ENCODE results near the gene POLR2H.

POLR2H gene

GRCh38 chr3:184361532-184361931, at the start of gene POLR2H, which contains the start of gene CLCN2:
POLR2H (plus strand) TSS chr3:184361710; CDS start chr3:184363493, 1,783 bp downstream.
CLCN2 (minus strand) TSS chr3:184361605; CDS start chr3:184361479, 126 bp downstream.
- DNase-seq (ENCODE audit: low spot score) = peak; percentile 62

- DNase-seq (ENCODE audit: low spot score) = peak; percentile 93
Measured at GRCh38 chr3:184314363-184314699, 47.2 kb upstream of the POLR2H start, which contains the start of gene EIF4G1. EIF4G1 (plus strand) TSS chr3:184314606; CDS start chr3:184315797, 1,191 bp downstream.

DNA sequence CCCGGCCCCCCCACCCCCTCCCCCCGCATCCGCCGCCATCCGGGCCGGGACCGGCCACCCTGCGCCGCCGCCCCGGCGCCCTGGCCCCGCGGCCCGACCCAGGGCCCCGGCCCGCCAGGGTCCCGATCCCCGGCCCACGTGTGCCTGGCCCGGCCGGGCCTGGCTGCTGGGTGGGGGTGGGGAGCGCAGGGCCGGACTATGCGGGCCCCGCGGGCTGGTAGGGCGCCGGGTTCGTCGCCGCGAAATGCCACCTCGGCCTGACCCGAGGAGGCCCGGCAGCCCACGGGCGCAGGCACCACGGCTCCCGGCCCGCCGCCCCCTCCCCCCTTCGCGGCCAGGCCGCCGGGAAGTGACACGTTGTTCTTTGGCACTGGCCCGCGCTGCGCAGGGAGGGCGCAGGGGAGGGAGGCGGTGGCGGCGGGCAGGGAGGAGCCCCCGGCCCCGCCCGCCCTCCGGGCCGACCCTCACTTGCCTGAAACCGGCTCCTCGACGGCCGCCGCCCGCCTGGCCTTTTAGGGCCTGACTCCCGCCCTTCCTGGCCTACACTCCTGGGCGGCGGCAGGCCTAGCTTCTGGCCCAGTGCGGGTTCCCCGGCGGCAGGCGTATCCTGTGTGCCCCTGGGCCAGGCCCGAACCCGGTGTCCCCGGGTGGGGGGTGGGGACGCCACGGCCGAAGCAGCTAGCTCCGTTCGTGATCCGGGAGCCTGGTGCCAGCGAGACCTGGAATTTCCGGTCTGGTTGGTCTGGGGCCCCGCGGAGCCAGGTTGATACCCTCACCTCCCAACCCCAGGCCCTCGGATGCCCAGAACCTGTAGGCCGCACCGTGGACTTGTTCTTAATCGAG, 46.6 kb upstream of the POLR2H start:
- DNase-seq (ENCODE audit: low spot score) = peak; percentile 56

DNA sequence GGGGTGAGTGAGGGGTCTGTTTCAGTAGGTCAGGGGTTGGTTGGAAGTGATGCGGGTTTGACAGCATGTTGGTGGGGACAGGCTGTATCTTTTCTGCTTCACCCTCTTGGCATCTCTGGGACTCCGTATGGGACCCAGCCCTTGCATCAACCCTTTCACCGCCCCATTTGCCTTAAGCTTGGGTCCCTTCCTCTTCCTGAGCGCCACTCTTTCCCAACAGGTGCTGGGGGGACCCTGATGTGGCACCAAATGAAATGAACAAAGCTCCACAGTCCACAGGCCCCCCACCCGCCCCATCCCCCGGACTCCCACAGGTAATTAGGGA, 46.0 kb upstream of the POLR2H start:
- no peak for DNase-seq (ENCODE audit: low spot score)

DNA sequence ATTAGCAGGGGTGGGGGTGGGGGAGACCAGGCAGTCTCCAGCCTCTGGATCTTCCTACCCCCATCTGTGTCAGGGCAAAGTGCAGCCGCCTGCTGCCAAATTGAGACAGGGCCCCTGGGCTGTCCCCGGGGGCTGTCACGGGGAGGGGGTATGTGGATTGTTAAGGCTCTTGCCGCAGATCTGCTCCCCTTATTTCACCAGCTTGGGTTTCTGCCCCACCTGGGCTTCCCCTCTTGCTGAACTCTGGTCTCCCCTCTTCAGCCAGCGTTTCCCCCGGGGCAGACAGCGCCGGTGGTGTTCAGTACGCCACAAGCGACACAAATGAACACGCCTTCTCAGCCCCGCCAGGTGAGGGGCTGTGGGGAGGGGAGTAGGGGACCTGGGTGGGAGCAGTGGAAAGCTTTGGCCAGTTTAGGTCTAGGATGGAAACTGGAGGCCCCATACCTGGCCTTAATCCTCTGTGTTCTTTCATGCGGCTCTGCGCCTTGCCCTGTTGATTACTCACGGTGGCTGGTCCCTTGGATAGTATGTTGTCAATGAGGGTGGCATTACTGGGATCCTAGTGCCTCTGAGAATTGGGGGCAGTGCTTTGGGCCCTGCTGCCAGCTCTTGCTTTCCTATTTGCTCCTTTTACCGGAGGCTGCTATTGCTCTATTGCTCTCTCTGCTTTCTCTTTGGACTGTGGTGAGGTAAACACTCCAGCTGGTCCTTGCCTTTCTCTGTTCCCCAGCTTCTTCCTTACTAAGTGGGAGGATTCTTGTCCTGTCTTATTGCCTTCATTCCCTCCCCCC, 45.4 kb upstream of the POLR2H start:
- DNase-seq (ENCODE audit: low spot score) = no peak

DNA sequence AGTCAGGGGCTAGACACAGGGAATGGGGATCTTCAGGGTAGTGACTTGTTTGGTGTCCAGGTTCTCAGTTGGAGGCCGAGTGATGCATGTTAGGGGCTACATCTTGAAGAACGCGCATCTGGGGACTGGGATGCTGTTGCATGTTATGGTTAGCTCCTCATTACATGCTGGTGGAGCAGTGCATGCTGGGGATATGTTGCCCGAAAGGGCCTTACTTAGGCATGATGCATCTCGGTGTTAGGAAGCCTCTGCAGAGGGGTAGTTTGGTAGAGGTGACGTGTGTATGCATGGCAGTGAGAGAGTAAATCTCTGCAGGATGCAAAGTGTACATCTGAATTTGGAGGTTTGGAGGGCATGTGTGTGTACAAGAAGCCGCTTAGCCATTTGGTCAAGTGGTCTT, 44.7 kb upstream of the POLR2H start:
- no peak for DNase-seq (ENCODE audit: low spot score)

DNA sequence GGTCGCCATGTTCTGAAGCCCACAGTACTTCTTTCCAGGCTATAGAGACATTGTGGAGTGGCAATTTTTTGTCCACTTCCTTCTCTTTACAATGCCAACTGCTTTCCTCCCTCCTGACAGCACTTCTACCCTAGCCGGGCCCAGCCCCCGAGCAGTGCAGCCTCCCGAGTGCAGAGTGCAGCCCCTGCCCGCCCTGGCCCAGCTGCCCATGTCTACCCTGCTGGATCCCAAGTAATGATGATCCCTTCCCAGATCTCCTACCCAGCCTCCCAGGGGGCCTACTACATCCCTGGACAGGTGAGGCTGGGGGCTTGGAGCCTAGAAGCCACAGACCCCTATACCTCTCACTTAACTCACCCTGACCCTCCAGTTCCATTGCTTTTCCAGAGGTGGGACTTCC, 44.3 kb upstream of the POLR2H start:
- DNase-seq (ENCODE audit: low spot score) = no peak

DNA sequence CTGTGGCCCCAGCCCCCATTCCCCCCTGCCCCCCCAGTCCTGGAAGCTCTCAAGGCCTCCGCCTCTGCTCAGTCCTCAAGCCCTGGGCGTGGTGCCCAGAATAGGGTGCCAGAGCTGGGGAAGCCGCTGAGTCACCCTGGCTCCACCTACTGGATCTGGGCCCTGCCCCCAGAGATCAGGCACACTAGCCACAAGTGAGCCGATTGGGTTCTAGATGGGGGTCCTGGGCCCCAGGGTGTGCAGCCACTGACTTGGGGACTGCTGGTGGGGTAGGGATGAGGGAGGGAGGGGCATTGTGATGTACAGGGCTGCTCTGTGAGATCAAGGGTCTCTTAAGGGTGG, 41.4 kb upstream of the POLR2H start:
- DNase-seq (ENCODE audit: low spot score) = peak; percentile 96

- no peak for DNase-seq (ENCODE audit: low spot score)
Measured at GRCh38 chr3:184321666-184322065, 39.8 kb upstream of the POLR2H start.

DNA sequence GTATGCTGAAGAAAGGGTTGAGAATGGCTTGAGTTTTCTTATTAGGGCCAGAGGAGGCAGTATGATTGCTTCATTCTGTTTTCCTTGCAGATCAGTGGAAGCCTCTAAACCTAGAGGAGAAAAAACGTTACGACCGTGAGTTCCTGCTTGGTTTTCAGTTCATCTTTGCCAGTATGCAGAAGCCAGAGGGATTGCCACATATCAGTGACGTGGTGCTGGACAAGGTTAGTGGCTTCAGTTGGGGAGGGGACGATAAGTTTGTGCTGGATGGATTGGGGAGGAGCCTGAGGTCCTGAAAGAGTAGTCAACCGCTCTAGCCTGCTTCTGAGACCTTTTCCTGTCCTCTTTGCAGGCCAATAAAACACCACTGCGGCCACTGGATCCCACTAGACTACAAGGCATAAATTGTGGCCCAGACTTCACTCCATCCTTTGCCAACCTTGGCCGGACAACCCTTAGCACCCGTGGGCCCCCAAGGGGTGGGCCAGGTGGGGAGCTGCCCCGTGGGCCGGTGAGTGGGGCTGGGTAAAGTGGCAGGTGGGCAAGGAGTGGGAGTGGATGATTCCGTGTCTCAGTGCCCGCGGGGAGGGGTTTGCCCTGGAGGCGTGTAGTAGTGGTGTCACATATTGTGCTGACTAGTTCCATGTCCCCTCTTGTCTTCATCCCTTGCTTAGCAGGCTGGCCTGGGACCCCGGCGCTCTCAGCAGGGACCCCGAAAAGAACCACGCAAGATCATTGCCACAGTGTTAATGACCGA, 38.6 kb upstream of the POLR2H start:
- DNase-seq (ENCODE audit: low spot score) = no peak

- DNase-seq (ENCODE audit: low spot score) = no peak
Measured at GRCh38 chr3:184323696-184324095, 37.8 kb upstream of the POLR2H start.

- no peak for DNase-seq (ENCODE audit: low spot score)
Measured at GRCh38 chr3:184325269-184325668, 36.2 kb upstream of the POLR2H start.

- DNase-seq (ENCODE audit: low spot score) = no peak
Measured at GRCh38 chr3:184325715-184326369, 35.7 kb upstream of the POLR2H start.

GRCh38 chr3:184327171-184327570, 34.3 kb upstream of the POLR2H start:
- no peak for DNase-seq (ENCODE audit: low spot score)

- DNase-seq (ENCODE audit: low spot score) = no peak
Measured at GRCh38 chr3:184328516-184328915, 33.0 kb upstream of the POLR2H start.

DNA sequence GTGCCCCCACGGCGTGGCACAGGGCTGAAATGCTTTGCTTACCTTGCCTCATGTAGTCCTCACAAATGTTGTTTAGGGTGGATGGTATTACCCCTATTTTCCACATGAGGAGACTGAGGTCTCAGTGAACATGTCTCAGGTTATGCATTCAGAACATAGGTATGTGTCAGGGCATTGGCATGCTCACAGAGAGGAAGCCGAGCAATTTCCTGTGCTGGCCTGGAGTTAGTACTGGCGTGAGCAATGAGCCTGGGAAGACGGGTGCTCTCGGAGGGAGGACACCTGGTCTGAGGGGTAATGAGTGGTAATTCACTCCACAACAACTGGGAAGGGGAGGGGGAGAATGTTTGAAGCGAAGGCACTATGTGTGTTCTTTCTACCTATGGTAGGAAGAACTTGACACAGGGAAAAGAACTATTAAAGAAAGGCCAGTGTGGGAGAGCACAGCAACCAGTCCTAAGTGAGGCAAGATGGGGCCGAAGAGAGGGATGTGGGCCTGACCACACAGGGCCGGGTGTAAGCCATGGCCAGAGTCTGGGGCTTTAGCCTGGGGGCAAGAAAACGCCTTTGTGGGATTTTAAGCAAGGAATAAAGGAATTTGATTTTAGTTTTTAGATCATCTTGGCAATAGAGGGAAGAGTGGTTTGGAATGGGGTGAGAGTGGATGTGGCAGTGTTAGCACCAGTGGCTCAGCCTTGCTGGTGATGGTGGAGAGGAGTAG, 29.0 kb upstream of the POLR2H start:
- no peak for DNase-seq (ENCODE audit: low spot score)

DNA sequence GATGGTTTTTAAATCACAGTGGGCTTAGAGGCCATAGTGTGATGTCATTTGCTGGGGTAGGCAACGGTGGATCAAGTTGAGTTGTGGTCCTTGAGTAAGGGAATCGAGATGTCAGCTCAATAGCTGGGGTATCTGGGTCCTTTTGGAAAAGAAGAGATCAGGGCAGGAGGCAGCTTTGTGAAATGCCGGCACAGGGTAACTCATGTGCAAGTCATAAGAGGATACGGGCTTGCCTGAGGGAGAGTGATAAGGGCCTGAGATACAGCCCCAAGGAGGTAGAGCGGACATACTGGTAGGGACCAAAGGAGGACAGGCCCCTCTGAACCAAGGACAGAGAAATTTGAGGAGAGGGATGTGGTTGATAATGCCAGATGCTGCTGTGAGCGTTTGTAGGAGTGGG, 28.3 kb upstream of the POLR2H start:
- DNase-seq (ENCODE audit: low spot score) = no peak

- DNase-seq (ENCODE audit: low spot score) = no peak
Measured at GRCh38 chr3:184333700-184334099, 27.8 kb upstream of the POLR2H start.

- DNase-seq (ENCODE audit: low spot score) = no peak
Measured at GRCh38 chr3:184334470-184335158, 26.9 kb upstream of the POLR2H start.

DNA sequence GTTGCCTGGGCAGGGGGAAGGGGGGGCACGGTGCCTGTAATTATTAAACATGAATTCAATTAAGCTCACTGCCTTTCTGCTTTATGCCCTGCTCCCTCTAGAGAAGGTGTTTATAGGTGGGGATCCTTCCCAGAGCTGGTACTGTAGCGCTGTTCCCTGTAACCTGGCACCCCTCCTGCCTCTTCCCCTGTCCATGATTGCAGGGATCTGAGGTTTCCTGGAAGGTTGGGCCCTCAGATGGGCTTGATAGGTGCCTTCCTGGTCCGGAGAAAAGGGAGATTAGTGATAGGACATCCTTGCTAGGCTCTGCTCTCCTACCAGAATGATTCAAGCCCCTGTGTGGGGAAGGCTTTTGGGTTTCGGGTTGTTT, 26.2 kb upstream of the POLR2H start:
- no peak for DNase-seq (ENCODE audit: low spot score)

Data from Ammon's horn (tissue), 1 donor.